Pons (tissue), 1 donor: ENCODE data around the gene IL25.
"Not testable (repeated sequence)": the region's sequence is repeated elsewhere in the genome, so short reads cannot be mapped to it uniquely, and the experiment has no call there.

Experiments
- DNase-seq: peaks from one replicate; pipeline ENCODE4 v3.0.0-alpha.2; 2016; ENCODE audit warnings: low spot score

The IL25 gene

DNA sequence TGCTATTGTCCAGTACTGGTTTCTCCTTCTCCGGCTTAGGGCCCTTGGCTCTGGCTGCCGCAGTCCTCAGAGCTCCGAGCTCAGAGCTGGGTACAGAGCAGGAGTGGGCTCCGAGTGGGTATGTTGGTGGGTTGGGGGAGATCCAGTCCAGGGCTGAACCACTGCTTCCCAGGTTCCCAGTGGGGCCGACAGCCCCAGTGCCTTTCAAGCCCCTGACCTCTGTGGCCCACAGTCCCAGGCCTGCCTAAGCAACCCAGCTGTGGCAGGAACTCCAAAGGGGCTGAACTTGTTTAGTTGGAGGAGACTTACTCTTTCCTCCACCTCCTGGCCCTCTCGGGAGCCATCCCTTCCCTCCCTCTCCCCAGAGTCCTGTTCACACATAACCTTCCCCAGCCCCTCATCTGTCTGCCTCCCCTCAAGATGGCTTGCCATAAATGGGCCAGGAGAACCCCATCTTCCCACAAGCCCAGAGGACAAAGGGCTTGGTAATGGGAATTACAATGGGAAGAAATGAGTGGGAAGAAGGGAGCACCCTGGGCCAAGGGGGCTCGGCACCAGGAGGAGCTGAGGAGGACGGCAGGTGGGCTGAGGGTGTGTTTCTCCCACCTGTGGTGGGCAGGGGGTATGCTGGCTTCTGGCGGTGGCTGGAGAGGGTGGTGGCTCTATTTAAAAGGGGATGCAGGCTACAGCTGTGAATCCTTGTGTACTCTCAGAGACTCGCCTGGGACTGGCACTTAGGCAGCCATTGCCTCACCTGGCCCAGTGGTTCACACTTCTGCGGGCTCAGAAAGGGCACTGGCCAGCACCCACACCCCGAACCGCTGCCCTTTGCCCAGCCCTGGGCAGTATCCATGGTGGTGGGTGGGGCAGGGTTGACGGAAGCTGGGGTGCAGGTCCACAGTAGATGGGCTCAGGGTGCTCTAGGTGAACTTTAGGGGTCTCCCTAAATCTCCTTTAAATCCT lies 39.2 kb downstream of the IL25 start:
- no peak for DNase-seq

DNA sequence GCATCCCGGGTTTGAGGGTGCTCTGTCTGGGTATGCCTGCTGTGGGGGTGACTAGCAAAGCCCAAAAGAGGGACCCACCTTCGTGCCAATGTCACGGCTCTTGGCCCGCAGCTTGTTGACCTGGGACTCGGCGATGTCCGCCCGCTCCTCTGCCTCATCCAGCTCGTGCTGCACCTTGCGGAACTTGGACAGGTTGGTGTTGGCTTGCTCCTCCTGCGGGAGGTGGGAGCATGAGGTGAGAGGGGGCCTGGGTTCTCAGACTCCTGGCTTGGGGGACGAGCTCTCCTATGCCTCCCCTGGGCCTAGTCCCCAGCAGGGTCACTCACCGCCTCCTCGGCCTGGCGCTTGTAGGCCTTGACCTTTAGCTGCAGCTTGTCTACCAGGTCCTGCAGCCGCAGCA lies 41.1 kb downstream of the IL25 start:
- no peak for DNase-seq

DNA sequence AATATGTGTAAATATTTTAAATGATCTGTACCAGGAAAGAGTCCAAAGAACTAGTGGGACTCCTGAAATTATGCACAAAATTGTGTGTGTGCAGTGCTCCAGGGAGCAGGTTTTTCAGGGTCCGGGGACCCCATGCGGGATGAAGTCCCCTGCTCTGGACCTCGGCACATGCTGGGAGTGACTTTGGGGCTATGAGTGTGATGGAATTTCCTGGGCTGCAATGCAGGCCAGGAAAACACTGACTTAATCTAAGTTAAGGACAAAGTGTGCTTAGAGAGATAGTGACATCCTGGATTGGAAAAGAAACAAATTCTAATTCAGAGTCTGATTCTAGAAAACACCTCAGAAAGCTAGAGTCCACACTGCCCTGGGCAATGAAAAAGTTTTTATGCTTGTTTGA lies 41.6 kb downstream of the IL25 start:
- DNase-seq = no peak

DNA sequence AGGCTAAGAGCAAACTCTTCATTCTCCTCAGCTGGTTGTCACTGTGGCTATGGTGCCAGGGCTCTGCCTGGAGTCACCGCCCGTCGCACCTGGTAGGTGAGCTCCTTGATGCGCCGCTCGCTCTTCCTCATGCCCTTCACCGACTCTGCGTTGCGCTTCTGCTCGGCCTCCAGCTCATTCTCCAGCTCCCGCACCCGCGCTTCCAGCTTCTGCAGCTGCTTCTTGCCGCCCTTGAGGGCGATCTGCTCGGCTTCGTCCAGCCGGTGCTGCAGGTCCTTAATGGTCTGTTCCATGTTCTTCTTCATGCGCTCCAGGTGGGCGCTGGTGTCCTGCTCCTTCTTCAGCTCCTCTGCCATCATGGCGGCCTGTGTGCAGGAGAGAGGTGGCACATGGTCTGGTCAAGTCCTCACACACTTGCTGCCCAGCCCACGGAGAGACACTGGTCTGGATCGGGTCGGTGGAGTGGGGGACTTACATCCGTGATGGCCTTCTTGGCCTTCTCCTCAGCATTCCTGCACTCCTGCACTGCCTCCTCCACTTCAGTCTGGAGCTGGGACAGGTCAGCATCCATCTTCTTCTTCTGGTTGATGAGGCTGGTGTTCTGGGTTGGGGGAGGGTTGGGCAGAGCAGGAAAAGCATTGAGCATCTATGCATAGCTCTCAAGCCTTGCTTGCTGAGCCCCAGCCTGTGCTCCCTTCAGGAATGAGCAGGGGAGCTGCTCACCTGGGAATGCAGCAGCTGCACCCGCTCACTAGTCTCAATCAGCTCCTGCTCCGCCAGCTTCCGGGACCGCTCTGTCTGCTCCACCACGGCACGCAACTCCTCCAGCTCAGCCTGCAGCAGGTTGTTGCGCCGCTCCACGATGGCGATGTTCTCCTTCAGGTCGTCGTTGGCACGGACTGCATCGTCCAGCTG lies 42.6 kb downstream of the IL25 start:
- no peak for DNase-seq

DNA sequence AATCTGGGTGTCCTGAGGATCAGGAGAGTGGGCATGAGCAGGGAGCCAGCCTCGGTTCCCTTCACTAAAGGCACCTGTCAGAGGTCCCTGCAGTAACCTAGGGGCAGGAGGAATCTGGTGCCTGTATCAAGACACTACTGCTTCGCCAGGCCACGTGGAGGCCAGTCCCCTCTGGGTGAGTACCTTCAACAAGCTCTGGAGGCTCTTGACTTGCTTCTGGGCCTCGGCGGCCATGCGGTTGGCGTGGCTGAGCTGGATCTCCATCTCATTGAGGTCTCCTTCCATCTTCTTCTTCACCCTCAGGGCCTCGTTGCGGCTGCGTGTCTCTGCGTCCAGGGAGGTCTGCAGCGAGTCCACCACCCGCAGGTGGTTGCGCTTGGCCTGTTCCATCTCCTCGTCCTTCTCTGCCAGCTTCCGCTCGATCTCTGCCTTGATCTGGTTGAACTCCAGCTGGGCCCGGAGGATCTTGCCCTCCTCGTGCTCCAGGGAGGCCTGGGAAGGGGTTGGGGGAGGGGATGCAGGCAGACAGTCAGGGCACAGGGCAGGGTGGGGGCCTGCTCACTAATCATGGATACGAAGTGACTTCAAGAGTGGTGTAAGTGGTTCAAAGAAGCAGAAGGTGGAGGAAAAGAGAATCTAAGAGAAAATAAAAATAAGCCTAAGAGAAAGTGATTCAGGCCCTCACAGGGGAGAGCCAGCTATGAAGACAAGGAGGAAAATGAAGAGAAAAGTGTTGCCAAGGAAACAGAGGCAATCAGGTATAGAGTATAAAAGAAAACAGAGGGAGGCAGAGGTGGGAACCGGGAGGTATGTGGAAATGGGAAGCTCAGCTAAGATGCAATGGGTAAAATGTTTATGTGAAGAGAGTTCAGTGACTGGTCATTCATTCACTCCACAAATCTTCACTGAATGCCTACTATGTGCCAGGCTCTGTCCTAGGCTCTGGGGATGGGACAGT lies 43.5 kb downstream of the IL25 start:
- no peak for DNase-seq

DNA sequence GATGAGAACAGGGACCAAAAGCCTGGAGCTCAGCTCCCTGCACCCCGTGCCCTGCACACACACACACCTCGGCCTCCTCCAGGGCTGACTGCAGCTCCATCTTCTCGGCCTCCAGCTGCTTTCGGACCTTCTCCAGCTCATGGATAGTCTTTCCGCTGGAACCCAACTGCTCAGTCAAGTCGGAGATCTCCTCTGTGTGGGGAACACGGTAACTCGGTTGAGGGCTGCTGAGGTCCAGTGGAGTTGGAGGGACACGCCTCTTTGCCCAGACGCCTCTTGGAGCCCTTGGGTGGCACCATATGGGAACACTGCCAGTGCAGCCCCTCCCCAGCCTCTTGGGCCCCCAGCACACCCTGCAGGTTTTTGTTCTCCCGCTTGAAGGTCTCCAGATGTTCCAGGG lies 44.2 kb downstream of the IL25 start:
- DNase-seq = no peak

DNA sequence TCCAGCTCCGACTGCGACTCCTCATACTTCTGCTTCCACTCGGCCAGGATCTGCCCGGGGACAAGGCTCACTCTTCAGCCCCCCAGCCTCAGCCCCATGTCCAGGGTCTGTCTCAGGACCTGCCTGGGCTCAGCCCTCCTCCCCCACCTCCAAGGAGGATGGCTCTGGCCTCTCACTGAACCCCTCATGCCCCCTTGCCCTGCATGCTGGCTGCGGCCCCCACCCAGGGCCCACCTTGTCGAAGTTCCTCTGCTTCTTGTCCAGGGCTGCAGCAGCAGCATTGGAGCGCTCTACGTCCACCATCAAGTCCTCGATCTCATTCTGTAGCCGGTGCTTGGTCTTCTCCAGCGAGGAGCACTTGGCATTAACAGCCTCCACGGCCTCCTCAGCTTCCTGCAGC lies 44.7 kb downstream of the IL25 start:
- not testable (repeated sequence) for DNase-seq

DNA sequence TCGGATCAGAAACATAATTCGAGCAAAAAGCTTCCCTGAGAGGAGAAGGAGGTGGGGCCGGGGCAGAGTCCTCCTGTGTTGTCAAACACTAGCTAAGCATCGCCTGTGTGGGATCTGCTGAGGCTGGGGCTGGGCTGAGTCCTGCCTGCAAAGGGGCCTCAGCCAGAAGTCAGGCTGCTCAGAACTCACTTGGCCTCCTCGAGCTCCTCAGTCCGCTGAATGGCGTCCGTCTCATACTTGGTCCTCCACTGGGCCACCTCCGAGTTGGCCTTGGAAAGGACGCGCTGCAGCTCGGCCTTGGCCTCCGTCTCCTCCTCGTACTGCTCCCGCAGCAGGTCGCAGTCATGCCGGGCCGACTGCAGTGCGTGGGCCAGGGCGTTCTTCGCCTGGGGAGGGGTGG lies 45.4 kb downstream of the IL25 start:
- no peak for DNase-seq

DNA sequence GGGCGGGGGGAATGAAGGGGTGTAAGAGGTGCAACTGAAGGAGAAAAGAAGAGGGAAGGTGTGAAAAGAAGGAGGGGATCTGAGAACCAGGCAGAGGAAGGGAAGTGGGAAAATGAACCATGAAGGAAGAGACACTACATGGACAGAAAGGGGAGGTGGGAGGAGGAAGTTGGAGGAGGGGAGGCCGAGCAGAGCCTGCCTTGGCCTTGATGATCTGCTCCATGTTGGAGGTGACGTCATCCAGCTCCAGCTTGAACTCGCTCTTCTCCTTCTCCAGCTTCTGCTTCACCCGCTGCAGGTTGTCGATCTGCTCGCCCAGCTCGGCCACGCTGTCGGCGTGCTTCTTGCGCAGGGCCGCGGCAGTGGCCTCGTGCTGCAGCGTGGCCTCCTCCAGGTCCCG lies 47.0 kb downstream of the IL25 start:
- not testable (repeated sequence) for DNase-seq

DNA sequence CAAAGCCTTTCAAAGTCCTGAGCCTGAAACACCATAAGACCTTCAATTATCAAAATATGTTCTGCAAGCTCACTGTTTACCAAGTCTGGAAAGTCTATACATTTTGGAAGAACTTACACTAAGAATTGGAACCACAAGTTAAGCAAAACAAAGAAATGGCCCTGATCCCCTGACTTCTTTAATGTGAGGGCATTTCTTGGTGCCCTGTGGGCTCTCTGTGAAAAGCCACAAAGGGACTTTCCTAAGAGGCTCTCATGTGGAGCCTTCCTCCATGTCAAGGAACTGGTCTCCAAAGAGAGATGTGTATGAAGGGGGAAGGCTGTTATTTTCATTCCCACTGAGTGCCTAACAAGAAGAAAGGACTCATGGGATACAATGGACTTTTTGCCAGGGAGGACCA lies 49.0 kb downstream of the IL25 start:
- no peak for DNase-seq

DNA sequence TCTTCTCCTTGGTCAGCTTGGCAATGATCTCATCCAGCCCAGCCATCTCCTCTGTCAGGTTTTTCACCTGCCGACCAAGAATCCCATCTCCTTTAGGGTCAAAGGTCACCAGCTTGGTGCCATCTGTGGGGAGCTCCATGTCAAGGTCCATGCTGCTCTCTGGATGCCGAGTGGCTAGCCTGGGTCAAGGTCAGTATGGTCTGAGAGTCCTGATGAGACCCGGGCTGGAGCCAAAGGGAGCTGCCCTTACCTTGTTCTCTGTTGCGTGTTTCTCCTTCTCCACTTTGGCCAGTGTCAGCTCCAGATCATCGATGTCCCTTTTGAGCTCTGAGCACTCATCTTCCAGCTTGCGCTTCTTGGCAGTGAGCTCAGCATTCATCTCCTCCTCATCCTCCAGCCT lies 51.0 kb downstream of the IL25 start:
- no peak for DNase-seq

DNA sequence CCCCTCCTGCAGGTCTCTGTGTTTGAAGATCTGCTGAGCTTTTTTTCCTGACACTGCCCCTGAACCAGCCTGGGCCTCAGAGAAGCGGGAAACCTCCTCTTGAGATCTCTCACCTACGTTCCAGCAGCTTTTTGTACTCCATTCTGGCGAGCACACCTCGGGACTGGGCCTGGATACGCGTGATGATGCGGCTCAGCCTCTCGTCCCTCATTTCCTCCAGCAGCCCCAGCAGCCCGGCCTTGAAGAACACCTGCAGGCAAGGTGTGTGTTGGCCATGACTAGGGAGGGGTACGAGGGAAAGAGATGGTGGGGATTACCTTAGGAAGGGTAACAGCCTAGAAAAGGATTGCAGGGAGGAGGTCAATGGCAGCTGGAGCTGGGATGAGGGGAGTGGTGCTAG lies 52.6 kb downstream of the IL25 start:
- DNase-seq = no peak

DNA sequence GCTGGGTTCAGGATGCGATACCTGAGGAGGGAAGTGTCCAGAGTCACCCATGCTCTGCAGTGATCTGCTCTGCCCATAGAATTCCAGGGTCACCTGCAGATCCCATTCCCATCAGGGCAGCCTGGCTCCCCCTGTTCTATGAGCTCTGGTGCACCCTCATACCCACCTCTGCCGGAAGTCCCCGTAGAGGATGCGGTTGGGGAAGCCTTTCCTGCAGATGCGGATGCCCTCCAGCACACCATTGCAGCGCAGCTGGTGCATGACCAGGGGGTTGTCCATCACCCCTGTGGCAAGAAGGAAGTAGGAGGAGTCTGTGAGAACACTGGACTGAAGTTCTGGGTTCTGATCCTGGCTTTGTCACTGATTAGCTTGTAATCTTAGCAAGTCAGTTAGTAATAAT lies 53.2 kb downstream of the IL25 start:
- DNase-seq = not testable (repeated sequence)
